ENCODE measurements around the gene STIM1.
"Not testable (repeated sequence)": the region's sequence is repeated elsewhere in the genome, so short reads cannot be mapped to it uniquely, and the experiment has no call there.

STIM1 gene

GRCh38 chr11:4039011-4039410, 183.5 kb downstream of the STIM1 start:
- no peak for DNase-seq

- DNase-seq: no peak
Measured at GRCh38 chr11:4040461-4040860, 185.0 kb downstream of the STIM1 start.

DNA sequence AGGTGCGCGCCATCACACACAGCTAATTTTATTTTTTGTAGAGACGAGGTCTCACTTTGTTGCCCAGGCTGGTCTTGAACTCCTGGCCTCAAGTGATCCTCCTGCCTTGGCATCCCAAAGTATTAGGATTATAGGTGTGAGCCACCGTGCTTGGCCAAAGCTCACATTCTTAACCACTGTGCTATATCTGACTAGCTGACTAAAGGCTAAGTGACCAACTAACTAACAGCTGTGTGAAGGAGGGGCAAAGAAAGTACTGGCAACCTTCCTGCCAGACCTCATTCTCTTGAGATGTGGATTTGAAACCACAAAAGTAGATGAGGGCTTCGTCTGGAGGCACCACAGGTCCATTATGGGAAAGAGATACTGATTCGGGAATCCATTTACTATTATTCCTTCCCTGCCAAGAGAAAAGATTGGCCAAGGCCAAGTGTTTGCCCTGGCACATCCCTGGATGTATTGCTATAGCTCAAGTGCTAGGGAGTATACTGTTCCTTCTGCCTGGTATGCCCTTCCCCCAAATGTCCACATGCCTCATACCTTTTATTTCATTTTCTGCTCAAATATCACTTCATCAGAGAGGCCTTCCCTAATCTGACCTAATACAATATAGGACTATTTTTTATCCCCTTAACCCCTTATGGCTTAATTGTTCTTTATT, 186.4 kb downstream of the STIM1 start:
- DNase-seq: no peak

DNA sequence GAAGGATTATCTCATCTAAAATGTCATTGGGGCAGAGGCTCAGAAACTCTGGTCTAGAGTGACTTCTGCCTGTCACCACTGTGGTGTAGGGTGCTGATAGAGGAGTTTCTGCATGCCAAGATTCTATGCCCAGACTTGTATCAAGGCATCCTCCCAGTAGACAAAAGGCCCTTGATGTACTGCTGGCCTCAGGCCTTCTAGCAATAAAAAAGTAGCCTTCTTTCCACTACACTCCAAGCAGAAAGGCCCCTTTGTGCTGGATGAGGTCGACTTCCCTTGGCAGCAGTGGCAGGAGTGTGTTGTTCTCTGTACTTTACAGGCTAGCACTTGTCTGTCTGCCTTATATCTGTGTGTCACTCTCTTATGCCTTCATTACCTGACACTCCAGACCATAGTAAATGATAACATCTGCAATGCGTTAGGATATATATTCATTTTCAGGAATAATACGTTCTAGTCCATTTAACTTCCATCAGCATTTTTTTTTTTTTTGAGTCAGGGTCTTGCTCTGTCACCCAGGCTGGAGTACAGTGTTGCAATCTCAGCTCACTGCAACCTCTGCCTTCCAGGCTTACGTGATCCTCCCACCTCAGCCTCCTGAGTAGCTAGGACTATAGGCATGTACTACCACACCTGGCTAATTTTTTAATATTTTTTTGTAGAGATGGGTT, 189.6 kb downstream of the STIM1 start:
- no peak for DNase-seq

DNA sequence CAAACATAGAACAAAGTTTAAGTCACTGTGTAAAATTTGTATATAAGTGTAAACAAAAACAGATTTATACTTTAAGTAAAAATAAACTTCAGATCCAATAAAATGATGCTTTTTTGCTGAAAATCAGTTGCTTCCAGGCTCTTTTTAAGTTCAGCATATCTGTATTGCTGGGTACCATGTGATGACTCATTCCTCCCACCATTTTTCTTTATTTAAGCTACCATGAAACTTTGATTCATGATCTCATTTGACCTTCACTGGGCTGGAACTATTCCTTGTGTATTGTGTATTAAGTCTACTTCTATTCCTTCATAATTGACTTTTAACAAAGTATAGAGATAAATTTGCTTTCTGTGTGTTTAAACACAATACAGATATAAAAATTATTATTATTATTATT, 192.9 kb downstream of the STIM1 start:
- no peak for DNase-seq

- no peak for DNase-seq
Measured at GRCh38 chr11:4049006-4049405, 193.5 kb downstream of the STIM1 start.

DNA sequence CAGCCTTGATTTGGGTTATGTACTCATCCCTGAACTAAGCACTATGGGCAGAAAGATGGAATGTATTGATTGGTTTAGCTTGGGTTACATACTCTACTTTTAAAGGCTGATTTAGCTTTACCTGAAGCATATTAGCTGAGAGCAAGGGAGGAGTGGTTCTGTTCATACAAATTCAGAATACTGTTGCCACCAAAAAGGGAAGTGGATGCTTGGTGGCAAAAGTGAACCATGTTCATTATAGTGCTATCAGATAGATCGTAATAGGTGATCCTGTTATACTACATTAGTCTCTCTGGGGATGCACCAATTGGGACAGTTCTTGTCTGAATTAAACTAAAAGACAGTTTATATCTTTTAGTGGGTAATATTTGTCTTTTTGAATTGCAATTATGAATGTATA, 194.7 kb downstream of the STIM1 start:
- no peak for DNase-seq

DNA sequence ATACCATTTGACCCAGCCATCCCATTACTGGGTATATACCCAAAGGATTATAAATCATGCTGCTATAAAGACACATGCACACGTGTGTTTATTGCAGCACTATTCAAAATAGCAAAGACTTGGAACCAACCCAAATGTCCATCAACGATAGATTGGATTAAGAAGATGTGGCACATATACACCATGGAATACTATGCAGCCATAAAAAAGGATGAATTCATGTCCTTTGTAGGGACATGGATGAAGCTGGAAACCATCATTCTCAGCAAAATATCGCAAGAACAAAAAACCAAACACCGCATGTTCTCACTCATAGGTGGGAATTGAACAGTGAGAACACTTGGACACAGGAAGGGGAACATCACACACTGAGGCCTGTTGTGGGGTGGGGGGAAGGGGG, 197.7 kb downstream of the STIM1 start:
- not testable (repeated sequence) for DNase-seq

DNA sequence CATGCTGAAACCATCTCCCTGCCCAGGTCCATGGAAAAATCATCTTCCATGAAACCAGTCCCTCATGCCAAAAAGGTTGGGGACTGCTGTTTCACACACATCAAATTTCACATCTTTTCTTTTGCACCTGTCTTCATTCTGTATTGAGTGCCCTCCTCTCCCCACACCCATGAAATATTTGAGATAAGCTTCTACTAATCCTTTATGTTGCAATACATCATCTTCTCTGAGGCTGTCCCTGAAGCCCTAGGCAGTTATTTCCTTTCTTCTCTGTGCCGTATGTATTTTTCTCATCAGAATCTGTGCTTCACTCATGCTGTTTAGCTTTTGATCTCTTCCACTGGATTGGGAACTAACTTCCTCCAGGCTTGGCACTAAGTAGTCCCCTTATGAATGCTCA, 199.2 kb downstream of the STIM1 start:
- no peak for DNase-seq

DNA sequence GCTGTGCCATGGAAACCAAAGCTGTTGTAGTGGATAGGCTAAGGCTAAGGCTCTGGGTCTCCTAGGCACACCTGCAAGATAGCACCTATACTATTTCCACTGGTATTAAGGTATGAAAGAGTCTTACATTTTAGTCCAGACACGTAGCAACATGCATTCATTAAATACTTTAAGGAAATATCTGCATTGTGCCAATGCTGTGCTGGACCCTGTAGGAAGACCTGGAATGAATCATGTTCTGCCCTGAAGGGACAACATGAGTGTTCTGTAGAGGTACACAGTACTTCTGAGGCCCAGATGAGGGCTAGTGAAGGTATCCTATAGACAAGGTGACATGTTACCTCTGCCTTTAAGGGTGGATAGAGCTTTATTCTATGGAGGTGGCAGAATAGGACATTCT, 204.0 kb downstream of the STIM1 start:
- no peak for DNase-seq

DNA sequence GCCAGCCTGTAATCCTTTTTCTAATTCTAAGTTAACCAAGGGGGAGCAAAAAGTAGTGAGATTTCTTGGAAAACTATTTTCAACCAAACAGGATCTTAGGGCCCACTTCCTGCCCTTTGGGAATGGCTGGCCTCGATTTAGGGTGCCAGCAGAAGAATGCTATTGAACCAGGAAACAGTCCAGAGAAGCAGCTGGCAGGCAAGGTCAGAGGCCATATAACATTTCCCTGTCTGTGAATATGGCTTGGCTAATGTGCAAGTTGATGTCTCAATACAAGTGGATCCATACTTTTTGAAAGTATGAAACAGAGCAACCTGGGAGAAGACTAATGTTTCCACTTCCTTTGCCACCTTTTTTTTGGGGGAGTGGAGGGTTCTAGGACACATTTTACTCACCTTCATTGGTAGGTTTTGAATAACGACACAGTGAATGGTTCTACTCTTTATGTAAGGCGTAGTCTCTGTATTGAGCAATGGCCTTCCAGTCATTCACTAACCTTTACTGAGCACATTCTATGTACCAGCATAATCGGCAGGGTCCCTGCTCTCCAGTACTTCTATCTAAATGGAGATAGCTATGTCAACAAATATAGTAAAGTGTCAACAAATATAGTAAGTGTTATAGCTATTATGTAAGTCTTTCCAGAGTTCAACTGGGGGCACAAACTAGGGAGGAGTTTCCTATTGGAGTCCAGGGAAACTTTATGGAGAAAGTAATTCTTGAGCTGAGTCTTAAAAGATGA, 204.9 kb downstream of the STIM1 start:
- no peak for DNase-seq

- no peak for DNase-seq
Measured at GRCh38 chr11:4061700-4062099, 206.2 kb downstream of the STIM1 start.

- DNase-seq: no peak
Measured at GRCh38 chr11:4063348-4063747, 207.9 kb downstream of the STIM1 start.

GRCh38 chr11:4064278-4064955, 209.0 kb downstream of the STIM1 start:
- no peak for DNase-seq

DNA sequence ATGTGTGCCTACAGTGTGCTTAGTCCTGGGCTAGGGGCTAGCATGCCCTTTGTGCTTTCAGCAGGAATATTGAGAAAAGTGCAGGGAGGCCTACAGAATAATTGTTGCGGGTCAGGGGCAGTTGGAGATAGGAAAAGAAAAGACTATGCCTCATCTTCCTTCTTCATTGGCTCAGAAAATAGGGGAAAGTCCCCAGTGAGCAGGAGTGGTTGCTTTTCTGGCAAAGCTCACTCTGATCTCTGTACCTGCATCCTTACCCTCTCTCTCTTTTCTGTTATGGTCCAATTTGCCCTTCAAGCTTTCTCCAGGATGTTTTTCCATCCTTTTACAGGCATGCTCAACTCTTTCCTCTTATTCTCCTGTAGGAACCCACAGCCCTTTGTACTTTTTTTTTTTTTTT, 209.6 kb downstream of the STIM1 start:
- no peak for DNase-seq

- DNase-seq: no peak
Measured at GRCh38 chr11:4065601-4066377, 210.3 kb downstream of the STIM1 start.

DNA sequence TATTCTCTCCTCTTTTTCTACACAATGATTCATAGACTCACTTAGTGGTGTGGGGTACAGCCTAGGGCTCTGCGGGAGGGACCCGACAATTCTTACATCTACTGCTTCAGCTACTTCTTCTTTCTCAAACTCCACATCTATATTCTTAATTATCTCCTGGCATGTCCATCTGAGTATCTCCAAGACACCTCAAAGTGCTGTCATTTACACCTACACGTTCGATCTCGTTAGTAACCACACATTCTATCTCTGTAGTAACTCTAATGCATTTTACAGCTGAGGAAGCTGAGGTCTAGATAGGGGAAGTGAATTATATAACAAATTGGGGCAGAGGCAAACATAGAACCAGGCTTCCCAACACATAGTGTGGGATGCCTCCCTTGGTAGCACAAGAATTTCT, 211.4 kb downstream of the STIM1 start:
- no peak for DNase-seq

GRCh38 chr11:4068962-4069361, 213.5 kb downstream of the STIM1 start:
- no peak for DNase-seq

DNA sequence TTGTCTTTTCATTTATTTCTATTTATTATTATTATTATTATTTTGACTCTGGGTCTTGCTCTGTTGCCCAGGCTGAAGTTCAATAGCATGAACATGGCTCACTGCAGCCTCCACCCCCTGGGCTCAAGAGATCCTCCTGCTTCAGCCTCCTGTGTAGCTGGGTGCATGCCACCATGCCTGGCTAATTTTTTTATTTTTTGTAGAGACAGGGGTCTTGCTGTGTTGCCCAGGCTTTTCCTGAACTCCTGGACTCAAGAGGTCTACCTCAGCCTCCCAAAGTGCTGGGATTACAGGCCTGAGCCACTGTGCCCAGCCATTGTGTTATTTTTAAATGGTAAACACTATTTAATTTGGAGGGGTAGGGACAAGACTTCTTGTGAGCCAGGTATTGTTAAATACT, 215.9 kb downstream of the STIM1 start:
- DNase-seq: no peak

GRCh38 chr11:4071914-4072313, 216.4 kb downstream of the STIM1 start:
- DNase-seq: no peak

- peak; percentile 24 for DNase-seq
Measured at GRCh38 chr11:4072668-4073285, 217.3 kb downstream of the STIM1 start.

- DNase-seq: no peak
Measured at GRCh38 chr11:4074266-4074665, 218.8 kb downstream of the STIM1 start.

All from DMS 273 treated with DMSO at 0.1 percent for 48 hours (cell line).